HEK293 (cell line): ENCODE data around the gene NIPBL.
A peak's percentile ranks its signal among the peaks of the same experiment; 100 is the strongest.
"Not testable (repeated sequence)": the region's sequence is repeated elsewhere in the genome, so short reads cannot be mapped to it uniquely, and the experiment has no call there.

ENCODE experiments used
- CTCF ChIA-PET: fragments of 350-600 bp; formaldehyde crosslinking; extraction: SDS; loops from one replicate; lab custom pipeline; 2021; ENCODE audit warnings: antibody characterized with exemption; lab: Yijun Ruan, JAX
- POLR2A ChIA-PET: fragments of 300-600 bp; formaldehyde crosslinking; extraction: SDS; loops from one replicate; lab custom pipeline; 2020; ENCODE audit warnings: antibody characterized with exemption, inconsistent platforms; lab: Yijun Ruan, JAX
- H3K27ac ChIP-seq: fragments of 200-500 bp; sonication (Bioruptor generic); 2 replicates; pipeline ENCODE4 v1.5.1; 2014; ENCODE audit warnings: low read depth, low read length, control low read depth, inconsistent platforms; ENCODE audit errors: extremely low read depth
- H3K36me3 ChIP-seq, 2 experiments: fragments of 200-500 bp in 1 of 2; sonication (Bioruptor generic) in 1 of 2; 1 replicate in 1 of 2; 2 replicates in 1 of 2; pipeline ENCODE4 v1.5.1; 2014 to 2017; ENCODE audit warnings: inconsistent platforms in 2 of 2, low read length in 2 of 2; ENCODE audit not compliant: control insufficient read depth in 2 of 2, insufficient read depth in 1 of 2
- H3K4me1 ChIP-seq: fragments of 200-500 bp; sonication (Bioruptor generic); 2 replicates; pipeline ENCODE4 v1.5.1; 2014; ENCODE audit warnings: mild to moderate bottlenecking, low read length, inconsistent platforms; ENCODE audit not compliant: control insufficient read depth, insufficient read depth
- H3K4me3 ChIP-seq: 2 replicates; pipeline ENCODE4 v1.5.1; 2011; ENCODE audit warnings: low read depth, mild to moderate bottlenecking, control low read depth, low read length, moderate library complexity
- H3K9me3 ChIP-seq: fragments of 200-500 bp; sonication (Bioruptor generic); 2 replicates; pipeline ENCODE4 v1.5.1; 2014; ENCODE audit warnings: low read depth, low read length, inconsistent platforms; ENCODE audit not compliant: control insufficient read depth, insufficient read depth
- FEZF1 ChIP-seq: fragments of 450-650 bp; formaldehyde crosslinking; IDR thresholded peaks from 2 replicates; pipeline ENCODE4 v1.5.1; 2016; ENCODE audit warnings: missing biosample characterization, missing genetic modification characterization
- GLIS1 ChIP-seq: fragments of 450-650 bp; formaldehyde crosslinking; IDR thresholded peaks from 2 replicates; pipeline ENCODE4 v1.5.1; 2016; ENCODE audit warnings: missing biosample characterization, missing genetic modification characterization
- REPIN1 ChIP-seq: fragments of 450-650 bp; formaldehyde crosslinking; IDR thresholded peaks from 2 replicates; pipeline ENCODE4 v1.5.1; 2017; ENCODE audit warnings: missing biosample characterization, missing genetic modification characterization, low read depth
- SCRT2 ChIP-seq: fragments of 450-650 bp; formaldehyde crosslinking; IDR thresholded peaks from 2 replicates; pipeline ENCODE4 v1.5.1; 2016; ENCODE audit warnings: missing biosample characterization, missing genetic modification characterization
- ZBTB1 ChIP-seq: fragments of 450-650 bp; formaldehyde crosslinking; IDR thresholded peaks from 2 replicates; pipeline ENCODE4 v1.5.1; 2016; ENCODE audit warnings: missing biosample characterization, missing genetic modification characterization
- ZIC2 ChIP-seq: fragments of 450-650 bp; formaldehyde crosslinking; IDR thresholded peaks from 2 replicates; pipeline ENCODE4 v1.5.1; 2016; ENCODE audit warnings: missing biosample characterization, missing genetic modification characterization
- ZNF146 ChIP-seq: fragments of 450-650 bp; formaldehyde crosslinking; IDR thresholded peaks from 2 replicates; pipeline ENCODE4 v1.5.1; 2016; ENCODE audit warnings: missing biosample characterization, missing genetic modification characterization
- ZNF16 ChIP-seq: fragments of 450-650 bp; formaldehyde crosslinking; IDR thresholded peaks from 2 replicates; pipeline ENCODE4 v1.5.1; 2016; ENCODE audit warnings: low read depth, missing biosample characterization, missing genetic modification characterization
- ZNF174 ChIP-seq: fragments of 450-650 bp; formaldehyde crosslinking; IDR thresholded peaks from 2 replicates; pipeline ENCODE4 v1.5.0; 2017; ENCODE audit warnings: missing biosample characterization, mild to moderate bottlenecking, missing genetic modification characterization
- ZNF221 ChIP-seq: fragments of 450-650 bp; formaldehyde crosslinking; IDR thresholded peaks from 2 replicates; pipeline ENCODE4 v1.5.1; 2017; ENCODE audit warnings: missing biosample characterization, missing genetic modification characterization, borderline replicate concordance
- ZNF302 ChIP-seq: fragments of 450-650 bp; formaldehyde crosslinking; IDR thresholded peaks from 2 replicates; pipeline ENCODE4 v1.5.1; 2016; ENCODE audit warnings: missing biosample characterization, missing genetic modification characterization, low read depth
- ZNF335 ChIP-seq: fragments of 450-650 bp; formaldehyde crosslinking; conservative IDR thresholded peaks from 2 replicates; pipeline ENCODE4 v1.5.1; 2016; ENCODE audit warnings: missing biosample characterization, missing genetic modification characterization
- ZNF560 ChIP-seq: fragments of 450-650 bp; formaldehyde crosslinking; IDR thresholded peaks from 2 replicates; pipeline ENCODE4 v1.5.1; 2017; ENCODE audit warnings: missing biosample characterization, missing genetic modification characterization, borderline replicate concordance
- ZNF561 ChIP-seq: fragments of 450-650 bp; IDR thresholded peaks from 2 replicates; pipeline ENCODE4 v1.5.1; 2018; ENCODE audit warnings: missing biosample characterization, missing genetic modification characterization, borderline replicate concordance
- ZNF670 ChIP-seq: fragments of 450-650 bp; formaldehyde crosslinking; IDR thresholded peaks from 2 replicates; pipeline ENCODE4 v1.5.1; 2016; ENCODE audit warnings: missing biosample characterization, missing genetic modification characterization, low read depth
- ZNF830 ChIP-seq: fragments of 450-650 bp; IDR thresholded peaks from 2 replicates; pipeline ENCODE4 v1.5.0; 2018; ENCODE audit warnings: missing biosample characterization, missing genetic modification characterization, low read depth, mild to moderate bottlenecking, moderate library complexity
- TF ChIP-seq, protein P1 (sequence below): fragments of 450-650 bp; formaldehyde crosslinking; IDR thresholded peaks from 2 replicates; pipeline ENCODE4 v1.5.1; 2016; ENCODE audit warnings: missing biosample characterization, missing genetic modification characterization
- TF ChIP-seq, protein P2 (sequence below): fragments of 450-650 bp; formaldehyde crosslinking; IDR thresholded peaks from 2 replicates; pipeline ENCODE4 v1.5.1; 2016; ENCODE audit warnings: missing biosample characterization, missing genetic modification characterization
- TF ChIP-seq, protein P3 (sequence below): fragments of 450-650 bp; formaldehyde crosslinking; IDR thresholded peaks from 2 replicates; pipeline ENCODE4 v1.5.0; 2017; ENCODE audit warnings: missing biosample characterization, missing genetic modification characterization, borderline replicate concordance

NIPBL gene

DNA sequence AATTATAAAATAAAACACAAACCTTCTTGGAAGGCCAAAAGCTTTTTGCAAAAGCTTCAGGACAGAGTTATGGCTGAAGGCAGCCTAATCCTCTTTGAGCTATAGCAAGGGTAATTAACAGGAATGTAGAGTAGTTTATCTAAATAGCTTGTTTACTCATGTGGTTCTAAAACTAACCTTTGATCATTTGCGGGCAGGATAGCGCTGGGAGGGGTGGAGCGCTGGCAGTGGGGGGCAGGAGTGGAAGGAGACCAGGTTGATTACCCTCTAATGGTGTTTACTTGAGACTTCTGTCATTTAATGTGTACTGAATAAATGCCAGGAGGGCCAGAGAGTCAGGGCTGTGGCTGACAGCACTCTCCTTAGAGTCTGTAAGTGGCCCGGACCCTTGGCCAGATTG, 217.2 kb downstream of the NIPBL start:
- H3K27ac ChIP-seq, H3K9me3 ChIP-seq, H3K36me3 ChIP-seq, CTCF ChIA-PET, H3K4me1 ChIP-seq, H3K4me3 ChIP-seq: not testable (repeated sequence)
- TF ChIP-seq FEZF1 (peak; percentile 47; the same call in 1 of the 2 replicates), GLIS1 (tag by site-specific recombination) (peak; percentile 69), ZIC2 (tag by site-specific recombination) (peak; percentile 37; the same call in 1 of the 2 replicates)
- TF ChIP-seq, all 188 proteins: peak for 3; not testable (repeated sequence) for 185
- POLR2A ChIA-PET: not testable (repeated sequence)

DNA sequence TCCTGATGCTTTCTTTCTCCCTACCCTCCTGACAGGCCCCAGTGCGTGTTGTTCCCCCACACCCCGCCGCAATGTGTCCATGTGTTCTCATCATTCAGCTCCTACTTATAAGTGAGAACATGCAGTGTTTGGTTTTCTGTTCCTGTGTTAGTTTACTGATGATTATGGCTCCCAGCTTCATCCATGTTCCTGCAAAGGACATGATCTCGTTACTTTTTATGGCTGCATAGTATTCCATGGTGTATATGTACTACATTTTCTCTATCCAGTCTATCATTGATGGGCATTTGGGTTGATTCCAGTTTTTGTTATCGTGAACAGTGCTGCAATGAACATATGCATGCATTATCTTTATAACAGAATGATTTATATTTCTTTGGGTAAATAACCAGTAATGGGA, 222.7 kb downstream of the NIPBL start:
- POLR2A ChIA-PET, H3K9me3 ChIP-seq, H3K4me3 ChIP-seq, H3K4me1 ChIP-seq, H3K27ac ChIP-seq, CTCF ChIA-PET: not testable (repeated sequence)
- TF ChIP-seq, protein P1, sequence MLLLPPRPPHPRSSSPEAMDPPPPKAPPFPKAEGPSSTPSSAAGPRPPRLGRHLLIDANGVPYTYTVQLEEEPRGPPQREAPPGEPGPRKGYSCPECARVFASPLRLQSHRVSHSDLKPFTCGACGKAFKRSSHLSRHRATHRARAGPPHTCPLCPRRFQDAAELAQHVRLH (tag by site-specific recombination): 0 out of 2 replicates have a peak, but pooled peaks have one; percentile 62
- peak; percentile 91 for TF ChIP-seq ZNF146 (tag by site-specific recombination)
- TF ChIP-seq, protein P2, sequence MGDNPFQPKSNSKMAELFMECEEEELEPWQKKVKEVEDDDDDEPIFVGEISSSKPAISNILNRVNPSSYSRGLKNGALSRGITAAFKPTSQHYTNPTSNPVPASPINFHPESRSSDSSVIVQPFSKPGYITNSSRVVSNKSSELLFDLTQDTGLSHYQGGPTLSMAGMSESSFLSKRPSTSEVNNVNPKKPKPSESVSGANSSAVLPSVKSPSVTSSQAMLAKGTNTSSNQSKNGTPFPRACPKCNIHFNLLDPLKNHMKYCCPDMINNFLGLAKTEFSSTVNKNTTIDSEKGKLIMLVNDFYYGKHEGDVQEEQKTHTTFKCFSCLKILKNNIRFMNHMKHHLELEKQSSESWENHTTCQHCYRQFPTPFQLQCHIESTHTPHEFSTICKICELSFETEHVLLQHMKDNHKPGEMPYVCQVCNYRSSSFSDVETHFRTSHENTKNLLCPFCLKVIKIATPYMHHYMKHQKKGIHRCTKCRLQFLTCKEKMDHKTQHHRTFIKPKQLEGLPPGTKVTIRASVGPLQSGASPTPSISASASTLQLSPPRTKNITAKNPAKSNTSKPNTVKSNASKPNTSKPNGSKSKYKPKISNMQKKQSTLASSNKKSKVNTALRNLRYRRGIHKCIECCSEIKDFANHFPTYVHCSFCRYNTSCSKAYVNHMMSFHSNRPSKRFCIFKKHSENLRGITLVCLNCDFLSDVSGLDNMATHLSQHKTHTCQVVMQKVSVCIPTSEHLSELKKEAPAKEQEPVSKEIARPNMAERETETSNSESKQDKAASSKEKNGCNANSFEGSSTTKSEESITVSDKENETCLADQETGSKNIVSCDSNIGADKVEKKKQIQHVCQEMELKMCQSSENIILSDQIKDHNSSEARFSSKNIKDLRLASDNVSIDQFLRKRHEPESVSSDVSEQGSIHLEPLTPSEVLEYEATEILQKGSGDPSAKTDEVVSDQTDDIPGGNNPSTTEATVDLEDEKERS (tag by site-specific recombination): peak; percentile 83; the same call in 1 of the 2 replicates
- H3K36me3 ChIP-seq: peaks cover 11 to 12% of the 10 kb centered on the region in 2 experiments

DNA sequence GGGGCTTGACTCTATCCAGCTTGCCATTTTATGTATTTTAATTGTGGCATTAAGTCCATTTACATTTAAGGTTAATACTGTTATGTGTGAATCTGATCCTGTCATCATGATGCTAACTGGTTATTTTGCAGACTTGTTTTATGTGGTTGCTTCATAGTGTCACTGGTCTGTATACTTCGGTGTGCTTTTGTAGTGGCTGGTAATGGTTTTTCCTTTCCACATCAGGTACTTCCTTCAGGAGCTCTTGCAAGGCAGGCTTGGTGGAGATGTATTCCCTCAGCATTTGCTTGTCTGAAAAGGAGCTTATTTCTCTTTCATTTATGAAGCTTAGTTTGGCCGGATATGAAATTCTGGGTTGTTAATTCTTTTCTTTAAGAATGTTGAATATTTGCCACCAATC, 226.7 kb downstream of the NIPBL start:
- Histone ChIP-seq H3K4me3 (no peak overlapping the region), H3K9me3 (no peaks in the 10 kb centered on the region; the same call in 1 of the 2 replicates), H3K36me3 (peaks cover 33 to 46% of the 10 kb centered on the region in 2 experiments), H3K27ac (no peak overlapping the region), H3K4me1 (no peaks in the 10 kb centered on the region)
- POLR2A ChIA-PET: no interaction called here
- TF ChIP-seq ZNF335 (tag by site-specific recombination) (no peak), ZBTB1 (tag by site-specific recombination) (no peak), ZNF174 (tag by site-specific recombination) (no peak), ZNF302 (tag by site-specific recombination) (no peak), ZNF830 (tag by site-specific recombination) (no peak)
- TF ChIP-seq, protein P3, sequence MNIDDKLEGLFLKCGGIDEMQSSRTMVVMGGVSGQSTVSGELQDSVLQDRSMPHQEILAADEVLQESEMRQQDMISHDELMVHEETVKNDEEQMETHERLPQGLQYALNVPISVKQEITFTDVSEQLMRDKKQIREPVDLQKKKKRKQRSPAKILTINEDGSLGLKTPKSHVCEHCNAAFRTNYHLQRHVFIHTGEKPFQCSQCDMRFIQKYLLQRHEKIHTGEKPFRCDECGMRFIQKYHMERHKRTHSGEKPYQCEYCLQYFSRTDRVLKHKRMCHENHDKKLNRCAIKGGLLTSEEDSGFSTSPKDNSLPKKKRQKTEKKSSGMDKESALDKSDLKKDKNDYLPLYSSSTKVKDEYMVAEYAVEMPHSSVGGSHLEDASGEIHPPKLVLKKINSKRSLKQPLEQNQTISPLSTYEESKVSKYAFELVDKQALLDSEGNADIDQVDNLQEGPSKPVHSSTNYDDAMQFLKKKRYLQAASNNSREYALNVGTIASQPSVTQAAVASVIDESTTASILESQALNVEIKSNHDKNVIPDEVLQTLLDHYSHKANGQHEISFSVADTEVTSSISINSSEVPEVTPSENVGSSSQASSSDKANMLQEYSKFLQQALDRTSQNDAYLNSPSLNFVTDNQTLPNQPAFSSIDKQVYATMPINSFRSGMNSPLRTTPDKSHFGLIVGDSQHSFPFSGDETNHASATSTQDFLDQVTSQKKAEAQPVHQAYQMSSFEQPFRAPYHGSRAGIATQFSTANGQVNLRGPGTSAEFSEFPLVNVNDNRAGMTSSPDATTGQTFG (tag by site-specific recombination): no peak
- CTCF ChIA-PET: interaction anchor here (0.7 kb wide), 1 partner anchor 99 kb away, joined by 3 read pairs; no protein-coding TSS in a partner anchor

DNA sequence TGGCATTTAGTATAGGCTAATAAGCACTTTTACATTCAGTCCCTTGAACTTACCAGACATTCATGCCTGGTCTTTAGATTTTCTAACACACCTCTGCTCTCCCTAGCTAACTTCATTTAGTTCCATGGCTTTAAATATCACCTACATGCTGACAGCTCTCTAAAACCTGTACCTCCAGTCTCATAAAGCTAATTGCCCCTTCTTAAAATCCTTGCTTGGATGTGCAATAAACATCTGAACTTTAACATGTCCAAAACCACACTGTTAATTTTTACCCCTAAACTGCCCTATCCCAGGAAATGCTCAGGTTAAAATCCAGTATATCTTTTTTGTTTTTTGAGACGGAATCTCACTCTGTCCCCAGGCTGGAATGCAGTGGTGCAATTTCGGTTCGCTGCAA, 232.8 kb downstream of the NIPBL start:
- no peak for TF ChIP-seq ZNF221 (tag by site-specific recombination)
- no peak for TF ChIP-seq ZNF561
- TF ChIP-seq ZNF670 (tag by site-specific recombination): no peak
- TF ChIP-seq SCRT2 (tag by site-specific recombination): no peak
- TF ChIP-seq REPIN1 (tag by site-specific recombination): no peak
- no peak for TF ChIP-seq ZNF560
- no peak for TF ChIP-seq ZNF16 (tag by site-specific recombination)
- TF ChIP-seq, all 188 proteins: peak for 0
- peaks cover 32 to 76% of the 10 kb centered on the region in 2 experiments for H3K36me3 ChIP-seq
- H3K4me1 ChIP-seq: no peaks in the 10 kb centered on the region
- H3K4me3 ChIP-seq: no peak overlapping the region
- ChIA-PET POLR2A (no interaction called here), CTCF (interaction anchor here (0.8 kb wide), 1 partner anchor 87 kb away, joined by 4 read pairs; no protein-coding TSS in a partner anchor)
- no peaks in the 10 kb centered on the region for H3K9me3 ChIP-seq
- no peak overlapping the region for H3K27ac ChIP-seq
